SK-N-SH treated with all-trans-retinoic acid at 6 μM for 48 hours (cell line): ENCODE measurements around the gene BEND7.

Experiments used
- ATAC-seq: fragments of 200-7000 bp; cut with Tn5 transposase; 3 replicates; pipeline ENCODE4 v1.9.1; 2020; ENCODE audit warnings: mild to moderate bottlenecking, moderate library complexity
- ARNTL ChIP-seq: fragments of 450-650 bp; formaldehyde crosslinking; IDR thresholded peaks from 2 replicates; pipeline ENCODE4 v1.5.0; 2020; ENCODE audit warnings: low read depth, mild to moderate bottlenecking, moderate library complexity, borderline replicate concordance
- BACH2 ChIP-seq: fragments of 250-450 bp; sonication (Bioruptor Pico); IDR thresholded peaks from 2 replicates; pipeline ENCODE4 v1.9.0; 2021; ENCODE audit warnings: mild to moderate bottlenecking, borderline replicate concordance
- CREB5 ChIP-seq: fragments of 250-450 bp; sonication (Bioruptor Pico); IDR thresholded peaks from 2 replicates; pipeline ENCODE4 v1.5.1; 2020; ENCODE audit warnings: low read depth, mild to moderate bottlenecking, moderate library complexity
- CSDC2 ChIP-seq: fragments of 250-450 bp; sonication (Bioruptor Pico); IDR thresholded peaks from 2 replicates; pipeline ENCODE4 v1.5.0; 2020; ENCODE audit warnings: mild to moderate bottlenecking, moderate library complexity
- CSRNP3 ChIP-seq: fragments of 250-450 bp; sonication (Bioruptor Pico); IDR thresholded peaks from 2 replicates; pipeline ENCODE4 v1.5.1; 2021; ENCODE audit warnings: mild to moderate bottlenecking, moderate library complexity
- ESRRG ChIP-seq: fragments of 250-450 bp; sonication (Bioruptor Pico); IDR thresholded peaks from 2 replicates; pipeline ENCODE4 v1.6.1; 2021; ENCODE audit warnings: mild to moderate bottlenecking
- GLIS3 ChIP-seq: fragments of 250-450 bp; sonication (Bioruptor Pico); IDR thresholded peaks from 2 replicates; pipeline ENCODE4 v1.5.0; 2020; ENCODE audit warnings: mild to moderate bottlenecking, moderate library complexity
- ISL1 ChIP-seq: fragments of 250-450 bp; sonication (Bioruptor Pico); IDR thresholded peaks from 2 replicates; pipeline ENCODE4 v2.1.2; 2022; ENCODE audit warnings: mild to moderate bottlenecking, moderate library complexity
- OSR1 ChIP-seq: fragments of 250-450 bp; sonication (Bioruptor Pico); IDR thresholded peaks from 2 replicates; pipeline ENCODE4 v1.8.0; 2022; ENCODE audit warnings: moderate library complexity, mild to moderate bottlenecking, inconsistent platforms
- PATZ1 ChIP-seq: fragments of 250-450 bp; sonication (Bioruptor Pico); IDR thresholded peaks from 2 replicates; pipeline ENCODE4 v1.8.0; 2020; ENCODE audit warnings: mild to moderate bottlenecking, moderate library complexity, borderline replicate concordance
- POU6F1 ChIP-seq: fragments of 250-450 bp; sonication (Bioruptor Pico); IDR thresholded peaks from 2 replicates; pipeline ENCODE4 v1.8.0; 2021; ENCODE audit warnings: low read depth, mild to moderate bottlenecking, moderate library complexity, borderline replicate concordance
- RARB ChIP-seq: fragments of 250-450 bp; sonication (Bioruptor Pico); IDR thresholded peaks from 2 replicates; pipeline ENCODE4 v1.8.0; 2021; ENCODE audit warnings: mild to moderate bottlenecking, moderate library complexity
- SNAI2 ChIP-seq: fragments of 250-450 bp; sonication (Bioruptor Pico); IDR thresholded peaks from 2 replicates; pipeline ENCODE4 v1.5.0; 2020; ENCODE audit warnings: mild to moderate bottlenecking, moderate library complexity
- TCF4 ChIP-seq: fragments of 250-450 bp; sonication (Bioruptor Pico); IDR thresholded peaks from 2 replicates; pipeline ENCODE4 v1.8.0; 2021; ENCODE audit warnings: mild to moderate bottlenecking, moderate library complexity, borderline replicate concordance
- TOX ChIP-seq: fragments of 250-450 bp; sonication (Bioruptor Pico); IDR thresholded peaks from 2 replicates; pipeline ENCODE4 v1.8.0; 2021; ENCODE audit warnings: mild to moderate bottlenecking, moderate library complexity, borderline replicate concordance
- TSHZ2 ChIP-seq: fragments of 250-450 bp; sonication (Bioruptor Pico); IDR thresholded peaks from 2 replicates; pipeline ENCODE4 v1.5.0; 2020; ENCODE audit warnings: mild to moderate bottlenecking, moderate library complexity
- ZFP3 ChIP-seq: fragments of 250-450 bp; sonication (Bioruptor Pico); IDR thresholded peaks from 2 replicates; pipeline ENCODE4 v1.5.0; 2020; ENCODE audit warnings: mild to moderate bottlenecking, moderate library complexity
- ZFP30 ChIP-seq: fragments of 450-650 bp; formaldehyde crosslinking; IDR thresholded peaks from 2 replicates; pipeline ENCODE4 v1.5.0; 2022; ENCODE audit warnings: mild to moderate bottlenecking, moderate library complexity
- ZNF70 ChIP-seq: fragments of 450-650 bp; formaldehyde crosslinking; IDR thresholded peaks from 2 replicates; pipeline ENCODE4 v1.5.0; 2020; ENCODE audit warnings: mild to moderate bottlenecking, moderate library complexity
- ZNF8 ChIP-seq: fragments of 450-650 bp; formaldehyde crosslinking; IDR thresholded peaks from 2 replicates; pipeline ENCODE4 v1.5.0; 2020; ENCODE audit warnings: mild to moderate bottlenecking, moderate library complexity

The BEND7 gene

GRCh38 chr10:13392701-13393100 is 136.1 kb downstream of the BEND7 start:
- TF ChIP-seq RARB (CRISPR knock-in tag) (no peak), ARNTL (no peak), POU6F1 (CRISPR knock-in tag) (no peak), CREB5 (no peak), ZFP30 (CRISPR knock-in tag) (no peak), CSRNP3 (no peak), BACH2 (CRISPR knock-in tag) (no peak), TCF4 (no peak), PATZ1 (CRISPR knock-in tag) (no peak), CSDC2 (CRISPR knock-in tag) (no peak), ESRRG (CRISPR knock-in tag) (no peak), GLIS3 (no peak), ZFP3 (CRISPR knock-in tag) (no peak), ZNF70 (no peak), TSHZ2 (CRISPR knock-in tag) (no peak), SNAI2 (no peak), OSR1 (CRISPR knock-in tag) (no peak), ZNF8 (CRISPR knock-in tag) (no peak), TOX (no peak), ISL1 (CRISPR knock-in tag) (no peak)
- no peak for ATAC-seq
